SU-DHL-6 (cell line): ENCODE measurements around the gene EXOC2.

Experiments
- H2AFZ ChIP-seq: fragments of 200-600 bp; sonication (generic); 2 replicates; pipeline ENCODE4 v1.6.1; 2014; ENCODE audit warnings: low read depth, mild to moderate bottlenecking, moderate library complexity, mixed read lengths, antibody characterized with exemption, low read length; ENCODE audit not compliant: severe bottlenecking
- H3F3A ChIP-seq: fragments of 200-600 bp; shearing (Covaris generic); 2 replicates; pipeline ENCODE4 v1.6.0; 2016; ENCODE audit warnings: antibody characterized with exemption, mild to moderate bottlenecking; ENCODE audit not compliant: insufficient read depth
- H3K27ac ChIP-seq: fragments of 200-600 bp; sonication (generic); 2 replicates; pipeline ENCODE4 v1.5.1; 2016; ENCODE audit warnings: low read depth, mild to moderate bottlenecking, low read length, moderate library complexity, mixed read lengths
- H3K27me3 ChIP-seq: fragments of 200-600 bp; sonication (generic), shearing (Covaris generic); 2 replicates; pipeline ENCODE4 v1.6.0; 2014; ENCODE audit warnings: mild to moderate bottlenecking, low read length
- H3K36me3 ChIP-seq: fragments of 200-600 bp; sonication (generic); 2 replicates; pipeline ENCODE4 v1.6.1; 2014; ENCODE audit warnings: mild to moderate bottlenecking, low read length, mixed read lengths
- H3K4me2 ChIP-seq: fragments of 300-600, 200-600 bp; shearing (Covaris generic), sonication (generic); 2 replicates; pipeline ENCODE4 v1.6.0; 2014; ENCODE audit warnings: low read length, low read depth, mild to moderate bottlenecking; ENCODE audit not compliant: poor library complexity, severe bottlenecking
- H3K4me3 ChIP-seq: fragments of 200-600 bp; sonication (generic); 2 replicates; pipeline ENCODE4 v1.5.1; 2014; ENCODE audit warnings: antibody characterized with exemption, low read length, mild to moderate bottlenecking, mixed read lengths; ENCODE audit not compliant: insufficient read depth, poor library complexity, severe bottlenecking
- H3K79me2 ChIP-seq: fragments of 200-600 bp; sonication (generic); 2 replicates; pipeline ENCODE4 v1.6.1; 2014; ENCODE audit warnings: mild to moderate bottlenecking, low read length, moderate library complexity; ENCODE audit not compliant: insufficient read depth
- H3K9ac ChIP-seq: fragments of 200-600 bp; sonication (generic); 2 replicates; pipeline ENCODE4 v1.7.0; 2014; ENCODE audit warnings: mild to moderate bottlenecking, low read length
- H3K9me2 ChIP-seq: fragments of 200-600 bp; sonication (generic); replicated peaks from 2 replicates; pipeline ENCODE4 v1.6.1; 2014; ENCODE audit warnings: low read length; ENCODE audit not compliant: insufficient read depth
- H3K9me3 ChIP-seq: fragments of 200-600 bp; sonication (generic); 2 replicates; pipeline ENCODE4 v1.6.1; 2014; ENCODE audit warnings: low read length, mixed read lengths; ENCODE audit not compliant: insufficient read depth
- H4K20me1 ChIP-seq: fragments of 200-600 bp; sonication (generic); 2 replicates; pipeline ENCODE4 v1.6.1; 2014; ENCODE audit warnings: low read depth, mild to moderate bottlenecking, antibody characterized with exemption, low read length, moderate library complexity, mixed read lengths
- EZH2phosphoT487 ChIP-seq: fragments of 200-600 bp; sonication (generic), shearing (Covaris generic); conservative IDR thresholded peaks from 2 replicates; pipeline ENCODE4 v1.6.1; 2018; ENCODE audit warnings: mild to moderate bottlenecking, antibody characterized with exemption, low read length, moderate library complexity, mixed read lengths
- TF ChIP-seq, protein P1 (sequence below): fragments of 200-600 bp; sonication (generic); IDR thresholded peaks from one replicate; pipeline ENCODE4 v1.5.1; 2017; ENCODE audit warnings: antibody characterized with exemption, mild to moderate bottlenecking, low read length, moderate library complexity; ENCODE audit not compliant: insufficient read depth, poor library complexity, severe bottlenecking

The EXOC2 gene

DNA sequence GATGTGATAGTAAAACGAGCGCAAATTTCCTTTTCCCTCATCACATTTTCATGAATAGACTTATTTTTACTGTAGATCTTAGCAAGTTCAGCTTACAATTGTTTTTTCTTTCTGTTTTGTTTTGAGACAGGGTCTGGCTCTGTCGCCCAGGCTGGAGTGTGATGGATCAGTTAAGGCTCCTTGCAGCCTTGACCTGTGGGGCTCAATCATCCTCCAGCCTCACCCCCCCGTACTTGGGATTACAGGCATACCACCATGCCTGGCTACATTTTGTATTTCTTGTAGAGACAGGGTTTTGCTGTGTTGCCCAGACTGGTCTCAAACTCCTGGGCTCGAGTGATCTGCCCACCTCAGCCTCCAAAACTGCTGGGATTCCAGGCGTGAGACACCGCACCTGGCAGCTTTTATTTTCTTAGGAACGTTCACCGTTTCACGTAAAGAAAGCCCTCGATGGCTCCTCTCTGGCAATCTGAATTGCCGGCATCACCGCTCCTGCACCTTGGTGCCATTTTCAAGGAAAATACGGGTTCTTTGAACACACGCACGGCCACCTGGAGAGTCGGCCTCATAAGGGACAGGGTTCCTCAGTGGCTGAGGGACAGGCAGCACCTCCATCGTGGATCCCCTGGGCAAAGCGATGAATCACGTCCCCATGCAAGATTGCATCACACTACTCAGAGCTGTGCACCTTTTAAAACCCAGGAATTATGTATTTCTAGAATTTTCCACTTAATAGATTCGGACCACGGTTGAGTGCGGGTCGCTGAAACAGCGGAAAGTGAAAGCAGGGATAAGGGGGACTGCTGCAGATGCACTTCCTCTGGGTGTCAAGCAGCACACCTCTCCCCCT lies 222.7 kb downstream of the EXOC2 start:
- no peaks in the 10 kb centered on the region for H3K9me3 ChIP-seq
- H4K20me1 ChIP-seq, result no peaks in the 10 kb centered on the region
- TF ChIP-seq EZH2phosphoT487, result no peak
- TF ChIP-seq, protein P1, sequence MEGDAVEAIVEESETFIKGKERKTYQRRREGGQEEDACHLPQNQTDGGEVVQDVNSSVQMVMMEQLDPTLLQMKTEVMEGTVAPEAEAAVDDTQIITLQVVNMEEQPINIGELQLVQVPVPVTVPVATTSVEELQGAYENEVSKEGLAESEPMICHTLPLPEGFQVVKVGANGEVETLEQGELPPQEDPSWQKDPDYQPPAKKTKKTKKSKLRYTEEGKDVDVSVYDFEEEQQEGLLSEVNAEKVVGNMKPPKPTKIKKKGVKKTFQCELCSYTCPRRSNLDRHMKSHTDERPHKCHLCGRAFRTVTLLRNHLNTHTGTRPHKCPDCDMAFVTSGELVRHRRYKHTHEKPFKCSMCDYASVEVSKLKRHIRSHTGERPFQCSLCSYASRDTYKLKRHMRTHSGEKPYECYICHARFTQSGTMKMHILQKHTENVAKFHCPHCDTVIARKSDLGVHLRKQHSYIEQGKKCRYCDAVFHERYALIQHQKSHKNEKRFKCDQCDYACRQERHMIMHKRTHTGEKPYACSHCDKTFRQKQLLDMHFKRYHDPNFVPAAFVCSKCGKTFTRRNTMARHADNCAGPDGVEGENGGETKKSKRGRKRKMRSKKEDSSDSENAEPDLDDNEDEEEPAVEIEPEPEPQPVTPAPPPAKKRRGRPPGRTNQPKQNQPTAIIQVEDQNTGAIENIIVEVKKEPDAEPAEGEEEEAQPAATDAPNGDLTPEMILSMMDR, result no peak
- H3F3A ChIP-seq, result no peaks in the 10 kb centered on the region
- H3K27ac ChIP-seq, result no peak overlapping the region
- H3K4me2 ChIP-seq, result peak overlapping the region; percentile 37
- no peaks in the 10 kb centered on the region for H3K27me3 ChIP-seq
- H3K9ac ChIP-seq, result no peak overlapping the region
- H3K36me3 ChIP-seq, result no peaks in the 10 kb centered on the region
- H3K4me3 ChIP-seq, result no peak overlapping the region
- H2AFZ ChIP-seq, result no peak overlapping the region
- H3K79me2 ChIP-seq, result no peaks in the 10 kb centered on the region
- no peaks in the 10 kb centered on the region for H3K9me2 ChIP-seq

DNA sequence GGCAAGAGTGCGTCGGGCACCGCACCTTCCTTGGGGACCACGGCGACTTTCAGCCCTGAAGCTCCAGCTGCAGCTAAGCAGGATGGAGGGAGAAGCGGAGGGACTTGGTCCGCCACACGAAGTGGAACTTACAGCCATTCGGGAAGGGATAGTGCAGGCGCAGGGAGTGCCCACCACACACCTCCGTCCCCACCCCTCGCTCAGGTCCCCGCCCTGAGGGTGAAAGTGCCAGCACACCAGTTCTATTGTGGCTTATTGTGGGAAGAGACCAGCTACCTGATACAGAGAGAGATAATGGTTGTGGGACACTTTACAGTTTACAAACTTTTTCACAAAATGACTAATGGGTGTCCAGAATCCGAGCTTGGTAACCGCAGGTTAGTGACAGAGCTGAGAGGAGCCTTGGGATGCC lies 225.3 kb downstream of the EXOC2 start:
- Histone ChIP-seq H3K9me3 (no peaks in the 10 kb centered on the region), H3K4me2 (no peak overlapping the region), H3K9me2 (no peaks in the 10 kb centered on the region), H3K4me3 (no peak overlapping the region), H3K27me3 (no peaks in the 10 kb centered on the region), H3K79me2 (no peaks in the 10 kb centered on the region), H3K36me3 (no peaks in the 10 kb centered on the region), H2AFZ (no peak overlapping the region), H3K9ac (no peak overlapping the region), H3K27ac (no peak overlapping the region), H3F3A (no peaks in the 10 kb centered on the region), H4K20me1 (no peaks in the 10 kb centered on the region)
- no peak for TF ChIP-seq EZH2phosphoT487
- TF ChIP-seq, protein P1, result no peak

DNA sequence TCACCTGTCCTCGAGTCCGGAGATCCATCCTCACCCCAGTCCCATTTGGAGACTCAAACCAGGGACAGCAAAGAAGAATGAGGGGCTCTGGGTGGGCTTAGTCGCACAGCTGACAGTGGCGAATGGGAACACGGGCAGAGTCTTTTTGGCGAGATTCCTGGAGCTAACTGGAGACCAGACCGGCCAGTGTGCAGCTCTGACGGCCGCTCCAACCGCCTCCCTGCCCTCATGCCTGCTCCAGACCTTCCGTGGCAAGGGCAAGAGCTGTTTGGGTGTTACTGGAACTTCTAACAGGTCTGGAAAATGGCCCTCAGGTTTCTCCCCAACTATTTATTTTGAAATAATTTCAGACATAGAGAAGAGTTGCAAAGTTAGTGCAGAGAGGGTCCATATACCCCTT lies 225.8 kb downstream of the EXOC2 start:
- no peak overlapping the region for H3K4me3 ChIP-seq
- H3K36me3 ChIP-seq, result no peaks in the 10 kb centered on the region
- no peak overlapping the region for H2AFZ ChIP-seq
- H3K27ac ChIP-seq, result no peak overlapping the region
- no peak overlapping the region for H3K4me2 ChIP-seq
- no peak for TF ChIP-seq EZH2phosphoT487
- TF ChIP-seq, protein P1, result no peak
- no peaks in the 10 kb centered on the region for H4K20me1 ChIP-seq
- no peaks in the 10 kb centered on the region for H3K79me2 ChIP-seq
- no peaks in the 10 kb centered on the region for H3F3A ChIP-seq
- H3K9ac ChIP-seq, result no peak overlapping the region
- H3K9me3 ChIP-seq, result no peaks in the 10 kb centered on the region
- no peaks in the 10 kb centered on the region for H3K27me3 ChIP-seq
- no peaks in the 10 kb centered on the region for H3K9me2 ChIP-seq
